Fibroblast of skin of abdomen (primary cell): ENCODE results near the gene PTPRD.
A peak's percentile ranks its signal among the peaks of the same experiment; 100 is the strongest.

Source experiments
- DNase-seq: peaks from one replicate; pipeline ENCODE4 v3.0.0-alpha.2; 2013

PTPRD gene

GRCh38 chr9:10052181-10052580 is 560.6 kb downstream of the PTPRD start:
- no peak for DNase-seq

GRCh38 chr9:10050016-10050415 is 562.8 kb downstream of the PTPRD start:
- peak; percentile 74 for DNase-seq

- DNase-seq = no peak
These were observed 563.8 kb downstream of the PTPRD start for GRCh38 chr9:10048994-10049393.

GRCh38 chr9:10045598-10045997 is 567.2 kb downstream of the PTPRD start:
- DNase-seq = peak; percentile 35

- DNase-seq = peak; percentile 38
These were observed 571.0 kb downstream of the PTPRD start for GRCh38 chr9:10041726-10042229.

GRCh38 chr9:10036095-10036494 is 576.7 kb downstream of the PTPRD start:
- DNase-seq = no peak

GRCh38 chr9:10032166-10032565 is 580.6 kb downstream of the PTPRD start:
- DNase-seq = no peak

- DNase-seq = no peak
These were observed 586.3 kb downstream of the PTPRD start for GRCh38 chr9:10026443-10026984.

- DNase-seq = no peak
These were observed 597.0 kb downstream of the PTPRD start for GRCh38 chr9:10015755-10016154.

GRCh38 chr9:10014889-10015288 is 597.9 kb downstream of the PTPRD start:
- no peak for DNase-seq

GRCh38 chr9:10009401-10009800 is 603.4 kb downstream of the PTPRD start:
- no peak for DNase-seq

- peak; percentile 58 for DNase-seq
These were observed 604.6 kb downstream of the PTPRD start for GRCh38 chr9:10008101-10008799.

- DNase-seq = no peak
These were observed 605.4 kb downstream of the PTPRD start for GRCh38 chr9:10007356-10007755.

GRCh38 chr9:10005206-10005605 is 607.6 kb downstream of the PTPRD start:
- DNase-seq = no peak

- no peak for DNase-seq
These were observed 609.8 kb downstream of the PTPRD start for GRCh38 chr9:10003047-10003446.

GRCh38 chr9:10000669-10001068 is 612.1 kb downstream of the PTPRD start:
- no peak for DNase-seq

GRCh38 chr9:9998491-9999287 is 614.1 kb downstream of the PTPRD start:
- DNase-seq = no peak

GRCh38 chr9:9997585-9997984 is 615.2 kb downstream of the PTPRD start:
- no peak for DNase-seq

GRCh38 chr9:9996259-9996658 is 616.5 kb downstream of the PTPRD start:
- DNase-seq = no peak

- DNase-seq = peak; percentile 70
These were observed 619.9 kb downstream of the PTPRD start for GRCh38 chr9:9992936-9993335.

- DNase-seq = no peak
These were observed 639.7 kb downstream of the PTPRD start for GRCh38 chr9:9973062-9973461.

GRCh38 chr9:9970514-9970913 is 642.3 kb downstream of the PTPRD start:
- no peak for DNase-seq

GRCh38 chr9:9963841-9964240 is 649.0 kb downstream of the PTPRD start:
- DNase-seq = peak; percentile 17

GRCh38 chr9:9961934-9962333 is 650.9 kb downstream of the PTPRD start:
- DNase-seq = no peak
